Skeletal muscle tissue (tissue), 4 donors: ENCODE results near the gene CLCN6. TPM values are rescaled to one million over a fixed set of nuclear protein-coding genes. Genes with fewer than 3 reads are reported as not detected.
A peak's percentile ranks its signal among the peaks of the same experiment; 100 is the strongest.

Experiments
- H3K27ac ChIP-seq: one replicate; pipeline ENCODE4 v1.7.0; 2013; ENCODE audit warnings: mild to moderate bottlenecking, low read depth, low read length, inconsistent platforms
- H3K27me3 ChIP-seq, 3 donors: one replicate each; pipeline ENCODE4 v1.7.0; 2013; ENCODE audit warnings: low read length in 3 of 3; ENCODE audit not compliant: control insufficient read depth in 3 of 3, insufficient read depth in 3 of 3
- H3K36me3 ChIP-seq, 3 donors: one replicate each; pipeline ENCODE4 v1.7.0; 2013; ENCODE audit warnings: low read length in 3 of 3; ENCODE audit not compliant: control insufficient read depth in 3 of 3, insufficient read depth in 3 of 3
- H3K4me1 ChIP-seq, 3 donors: one replicate each; pipeline ENCODE4 v1.7.0; 2013; ENCODE audit warnings: low read length in 3 of 3, mild to moderate bottlenecking in 3 of 3; ENCODE audit not compliant: control insufficient read depth in 3 of 3, insufficient read depth in 3 of 3
- H3K4me3 ChIP-seq, 3 donors: one replicate each; pipeline ENCODE4 v1.7.0; 2013; ENCODE audit warnings: low read length in 3 of 3
- H3K9ac ChIP-seq, 3 donors: one replicate each; pipeline ENCODE4 v1.7.0; 2013; ENCODE audit warnings: low read length in 3 of 3, mild to moderate bottlenecking in 3 of 3, moderate library complexity in 2 of 3, low read depth in 1 of 3
- H3K9me3 ChIP-seq, 3 donors: one replicate each; pipeline ENCODE4 v1.7.0; 2013; ENCODE audit warnings: low read length in 3 of 3; ENCODE audit not compliant: control insufficient read depth in 3 of 3
- total RNA-seq: library from RNA; depleted of rRNA; stranded (reverse); fragments of >200 nt; gene quantifications from one replicate; pipeline ENCODE4 v1.2.3, GENCODE V29; 2014
- donor health status: Osteomylitis.

Gene CLCN6
- total RNA-seq, 1 donor from 2014 or later: 3.7 TPM

- H3K27me3 ChIP-seq: peaks cover 0 to 8% (median under 1%) of the 10 kb centered on the region in 3 donors
- peaks cover 25 to 52% (median 52%) of the 10 kb centered on the region in 3 donors for H3K4me1 ChIP-seq
Observed at GRCh38 chr1:11875094-11875493, 69.1 kb downstream of the CLCN6 start.

GRCh38 chr1:11877074-11877473 is 71.1 kb downstream of the CLCN6 start:
- no peaks in the 10 kb centered on the region for H3K36me3 ChIP-seq
- no peak overlapping the region for H3K9ac ChIP-seq
- no peak overlapping the region for H3K27ac ChIP-seq
- no peaks in the 10 kb centered on the region for H3K9me3 ChIP-seq
- peaks cover 38 to 69% (median 66%) of the 10 kb centered on the region in 3 donors for H3K4me1 ChIP-seq
- peaks cover 0 to 8% (median 0%) of the 10 kb centered on the region in 3 donors for H3K27me3 ChIP-seq
- H3K4me3 ChIP-seq: no peak overlapping the region

More at GRCh38 chr1:11875094-11875493, 69.1 kb downstream of the CLCN6 start:
- no peaks in the 10 kb centered on the region for H3K9me3 ChIP-seq
- peak overlapping the region in 1 of 3 donors; percentile 16 for H3K9ac ChIP-seq
- no peak overlapping the region for H3K4me3 ChIP-seq
- H3K36me3 ChIP-seq: no peaks in the 10 kb centered on the region
- peak overlapping the region; percentile 75 for H3K27ac ChIP-seq

- Histone ChIP-seq H3K9me3 (no peaks in the 10 kb centered on the region), H3K9ac (no peak overlapping the region), H3K36me3 (no peaks in the 10 kb centered on the region), H3K27me3 (peaks cover 0 to 12% (median 0%) of the 10 kb centered on the region in 3 donors), H3K27ac (no peak overlapping the region), H3K4me1 (peaks cover 44 to 71% (median 69%) of the 10 kb centered on the region in 3 donors), H3K4me3 (no peak overlapping the region)
Observed at GRCh38 chr1:11878081-11878890, 72.3 kb downstream of the CLCN6 start.

GRCh38 chr1:11878891-11879190 is 72.8 kb downstream of the CLCN6 start:
- peaks cover 0 to 13% (median 0%) of the 10 kb centered on the region in 3 donors for H3K27me3 ChIP-seq
- peaks cover 42 to 66% (median 66%) of the 10 kb centered on the region in 3 donors for H3K4me1 ChIP-seq
- no peak overlapping the region for H3K27ac ChIP-seq
- H3K36me3 ChIP-seq: no peaks in the 10 kb centered on the region
- no peaks in the 10 kb centered on the region for H3K9me3 ChIP-seq
- H3K9ac ChIP-seq: no peak overlapping the region
- H3K4me3 ChIP-seq: no peak overlapping the region

GRCh38 chr1:11879311-11880180 is 73.6 kb downstream of the CLCN6 start:
- Histone ChIP-seq H3K36me3 (no peaks in the 10 kb centered on the region), H3K4me3 (peak overlapping the region in 1 of 3 donors; percentile 22), H3K4me1 (peaks cover 35 to 59% (median 59%) of the 10 kb centered on the region in 3 donors), H3K27ac (no peak overlapping the region), H3K9me3 (no peaks in the 10 kb centered on the region), H3K27me3 (peaks cover 0 to 13% (median 0%) of the 10 kb centered on the region in 3 donors), H3K9ac (peak overlapping the region in 1 of 3 donors; percentile 45)

- no peaks in the 10 kb centered on the region for H3K9me3 ChIP-seq
- H3K27ac ChIP-seq: peak overlapping the region; percentile 49
- H3K36me3 ChIP-seq: no peaks in the 10 kb centered on the region
- H3K27me3 ChIP-seq: peaks cover 0 to 13% (median 0%) of the 10 kb centered on the region in 3 donors
- H3K4me3 ChIP-seq: peak overlapping the region in 1 of 3 donors; percentile 22
- H3K4me1 ChIP-seq: peaks cover 33 to 53% (median 53%) of the 10 kb centered on the region in 3 donors
- H3K9ac ChIP-seq: peak overlapping the region in 1 of 3 donors; percentile 45
Observed at GRCh38 chr1:11880181-11880575, 74.2 kb downstream of the CLCN6 start.

- H3K36me3 ChIP-seq: no peaks in the 10 kb centered on the region
- H3K27ac ChIP-seq: peak overlapping the region; percentile 49
- peaks cover 0 to 13% (median 0%) of the 10 kb centered on the region in 3 donors for H3K27me3 ChIP-seq
- H3K4me1 ChIP-seq: peaks cover 38 to 60% (median 58%) of the 10 kb centered on the region in 3 donors
- peak overlapping the region in 1 of 3 donors; percentile 50 for H3K9ac ChIP-seq
- H3K9me3 ChIP-seq: no peaks in the 10 kb centered on the region
- no peak overlapping the region for H3K4me3 ChIP-seq
Observed at GRCh38 chr1:11880911-11881748, 75.1 kb downstream of the CLCN6 start.

- H3K9ac ChIP-seq: no peak overlapping the region
- peaks cover 0 to 13% (median 0%) of the 10 kb centered on the region in 3 donors for H3K27me3 ChIP-seq
- peak overlapping the region; percentile 49 for H3K27ac ChIP-seq
- no peaks in the 10 kb centered on the region for H3K9me3 ChIP-seq
- H3K4me3 ChIP-seq: no peak overlapping the region
- peaks cover 40 to 67% (median 66%) of the 10 kb centered on the region in 3 donors for H3K4me1 ChIP-seq
- H3K36me3 ChIP-seq: no peaks in the 10 kb centered on the region
Observed at GRCh38 chr1:11881749-11882441, 75.9 kb downstream of the CLCN6 start.
